ENCODE results near the gene ZNF195.
"Not testable (repeated sequence)": the region's sequence is repeated elsewhere in the genome, so short reads cannot be mapped to it uniquely, and the experiment has no call there.

The ZNF195 gene

DNA sequence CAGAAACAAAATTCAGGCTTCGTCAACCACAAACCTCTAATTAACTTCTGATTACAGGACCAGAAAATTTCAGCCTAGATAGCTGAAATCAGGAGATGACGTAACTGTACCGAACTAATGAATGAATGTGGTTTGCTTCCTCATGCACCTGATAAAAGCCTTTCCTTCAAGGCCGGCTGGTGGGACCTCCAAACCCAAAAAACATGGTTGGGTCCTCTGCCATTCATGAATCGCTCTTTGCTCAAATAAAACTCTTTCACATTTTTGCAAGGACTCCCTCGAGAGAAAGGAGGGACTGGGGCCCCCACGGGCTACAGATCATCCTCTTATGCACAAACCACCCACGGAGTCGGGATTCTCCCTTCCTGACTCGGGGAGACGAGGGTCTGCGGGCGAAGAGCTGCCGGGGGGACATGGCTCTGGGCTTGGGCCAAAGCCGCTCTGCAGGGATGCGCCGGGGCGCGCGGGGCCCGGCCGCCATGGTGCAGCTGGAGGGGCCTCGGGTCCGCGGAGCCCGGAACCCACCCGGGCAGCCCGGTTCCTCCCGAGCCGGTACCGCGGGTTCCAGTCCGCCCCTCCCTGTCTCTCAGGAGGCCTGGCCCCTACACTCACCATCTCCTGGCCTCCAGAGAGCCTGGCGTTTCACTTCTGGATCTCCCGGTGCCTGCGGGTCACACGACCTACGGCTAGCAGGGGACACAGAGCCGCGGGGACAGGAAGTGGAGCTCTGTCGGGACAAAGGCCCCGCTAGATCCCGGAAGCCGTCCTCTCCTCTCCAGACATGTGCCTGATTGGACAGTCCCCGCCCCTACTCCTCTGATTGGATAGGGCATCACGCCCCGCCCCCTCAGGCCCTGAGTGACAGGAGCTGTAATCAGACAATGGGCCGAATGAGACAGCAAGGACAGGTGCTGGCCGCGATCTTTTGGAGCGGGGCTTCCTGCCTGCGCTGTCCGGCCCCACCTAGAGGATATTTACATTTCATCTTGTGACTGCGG lies at the start of gene ZNF195:
ZNF195 (minus strand) TSS at position 721 of the 998 bp plus-strand sequence; CDS start at position 615, 106 bp downstream.
- peak; percentile 94 for FAIRE-seq

DNA sequence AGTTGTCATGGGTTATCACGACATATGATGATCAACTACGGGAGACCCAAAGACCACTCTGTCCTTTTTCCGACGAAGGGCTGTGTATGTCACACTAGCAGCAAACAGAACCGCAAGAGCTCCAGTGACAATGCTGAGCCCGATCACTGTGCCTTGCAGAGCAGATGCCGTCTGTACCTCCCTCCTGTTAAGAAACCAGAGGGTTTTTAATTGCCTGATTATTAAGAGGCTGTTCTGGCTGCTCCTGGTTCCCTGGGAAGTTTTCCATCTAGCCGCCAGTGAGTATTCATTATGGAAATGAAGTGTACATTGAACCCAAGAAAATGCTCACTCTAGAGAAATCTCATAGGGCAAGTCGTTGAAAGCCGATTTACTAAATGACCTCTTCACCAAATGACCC lies 49.1 kb upstream of the ZNF195 start:
- not testable (repeated sequence) for FAIRE-seq

DNA sequence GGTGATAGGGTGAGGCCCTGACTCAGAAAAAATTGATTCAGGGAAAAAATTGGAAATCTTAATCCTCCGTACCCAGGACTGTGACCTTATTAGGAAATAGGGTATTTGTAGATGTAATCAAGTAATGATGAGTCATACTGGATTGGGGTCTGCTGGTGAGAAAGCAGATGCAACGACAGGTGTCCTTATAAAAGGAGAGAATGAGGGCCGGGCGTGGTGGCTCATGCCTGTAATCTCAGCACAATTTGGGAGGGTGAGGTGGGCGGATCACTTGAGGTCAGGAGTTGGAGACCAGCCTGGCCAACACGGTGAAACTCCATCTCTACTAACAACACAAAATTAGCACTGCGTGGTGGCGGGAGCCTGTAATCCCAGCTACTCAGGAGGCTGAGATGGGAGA lies 47.6 kb upstream of the ZNF195 start:
- not testable (repeated sequence) for FAIRE-seq

DNA sequence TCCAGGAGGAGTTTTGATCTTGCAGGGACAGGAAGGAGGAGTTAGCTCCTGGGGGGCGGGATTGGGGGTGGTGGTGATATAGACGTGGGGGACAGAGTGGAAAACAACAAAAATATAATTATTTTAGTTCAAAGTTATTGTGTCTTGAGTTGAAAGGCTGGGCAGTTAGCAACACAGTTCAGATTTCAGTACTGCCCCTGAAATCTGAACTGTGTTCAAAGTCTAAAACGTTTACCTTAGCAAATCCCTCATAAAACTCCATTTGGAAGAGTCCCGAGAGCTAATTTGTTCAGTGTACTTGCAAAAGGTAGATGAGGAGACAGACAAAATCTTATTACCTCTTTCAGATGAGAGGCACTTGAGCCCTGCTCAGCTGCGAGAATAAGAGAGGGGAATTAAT lies 45.0 kb upstream of the ZNF195 start:
- not testable (repeated sequence) for FAIRE-seq

DNA sequence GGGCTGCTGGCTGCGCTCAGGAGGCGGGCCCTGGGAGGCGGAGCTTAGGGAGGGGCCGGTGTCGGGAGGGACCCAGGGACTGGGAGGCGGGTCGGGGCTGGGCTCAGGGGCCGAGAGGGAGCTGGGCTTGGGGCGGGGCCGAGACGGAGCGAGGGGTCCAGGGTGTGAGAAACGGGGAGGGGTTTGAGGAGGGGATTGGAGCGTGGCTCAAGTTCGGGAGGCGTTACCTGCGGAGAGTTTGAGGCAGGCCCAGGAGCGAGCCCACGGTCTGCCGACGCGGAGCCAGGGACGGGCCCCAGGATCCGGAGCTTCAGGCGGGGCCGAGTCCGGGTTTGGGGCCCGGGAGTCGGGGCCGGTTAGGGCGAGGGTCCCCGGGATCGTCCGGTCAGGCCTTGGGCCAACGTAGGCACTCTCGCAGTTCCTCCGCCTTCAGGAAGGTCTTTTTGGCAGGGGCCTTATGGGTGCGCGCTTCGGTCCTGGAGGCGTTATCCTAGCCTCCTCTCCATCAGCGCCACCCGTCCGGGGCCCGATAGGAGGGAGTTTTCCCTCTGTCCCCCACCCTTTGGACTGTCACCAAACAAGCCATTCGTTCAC lies 44.3 kb upstream of the ZNF195 start:
- not testable (repeated sequence) for FAIRE-seq

DNA sequence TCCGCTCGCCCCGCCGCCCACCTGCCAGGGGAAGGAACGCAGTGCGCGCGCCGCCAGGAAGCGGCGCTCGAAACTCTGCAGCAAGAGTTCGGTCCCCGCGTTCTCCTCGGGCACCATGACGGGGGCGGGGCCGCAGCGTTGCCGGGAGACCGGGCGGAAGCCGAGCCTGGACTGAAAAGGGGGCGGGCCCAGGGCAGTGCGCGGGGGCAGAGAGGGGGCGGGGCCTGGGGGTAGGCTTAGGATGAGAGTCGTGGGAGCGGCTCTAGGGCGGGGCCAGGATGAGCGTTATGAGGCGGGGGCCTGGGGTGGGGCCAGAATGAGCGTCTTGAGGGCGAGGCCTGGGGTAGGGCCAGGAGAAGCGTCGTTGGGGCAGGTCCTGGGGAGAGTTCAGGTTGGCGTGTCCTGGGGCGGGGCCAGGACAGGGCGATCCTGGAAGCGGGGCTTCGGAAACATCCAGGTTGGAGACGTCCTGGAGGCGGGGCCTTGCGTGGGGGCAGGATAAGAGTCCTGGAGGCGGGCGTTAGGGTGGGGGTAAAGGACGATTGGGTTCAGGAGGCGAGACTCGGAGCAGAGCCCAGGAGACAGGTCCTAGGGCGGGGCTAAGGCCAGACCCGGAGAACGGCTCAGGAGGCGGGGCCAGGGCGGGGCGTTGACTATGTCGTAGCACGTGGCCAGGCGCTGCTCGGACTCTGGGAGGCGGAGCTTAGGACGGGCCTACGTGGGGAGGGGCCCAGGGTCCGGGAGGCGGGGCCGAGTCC lies 43.6 kb upstream of the ZNF195 start:
- peak; percentile 96 for FAIRE-seq

DNA sequence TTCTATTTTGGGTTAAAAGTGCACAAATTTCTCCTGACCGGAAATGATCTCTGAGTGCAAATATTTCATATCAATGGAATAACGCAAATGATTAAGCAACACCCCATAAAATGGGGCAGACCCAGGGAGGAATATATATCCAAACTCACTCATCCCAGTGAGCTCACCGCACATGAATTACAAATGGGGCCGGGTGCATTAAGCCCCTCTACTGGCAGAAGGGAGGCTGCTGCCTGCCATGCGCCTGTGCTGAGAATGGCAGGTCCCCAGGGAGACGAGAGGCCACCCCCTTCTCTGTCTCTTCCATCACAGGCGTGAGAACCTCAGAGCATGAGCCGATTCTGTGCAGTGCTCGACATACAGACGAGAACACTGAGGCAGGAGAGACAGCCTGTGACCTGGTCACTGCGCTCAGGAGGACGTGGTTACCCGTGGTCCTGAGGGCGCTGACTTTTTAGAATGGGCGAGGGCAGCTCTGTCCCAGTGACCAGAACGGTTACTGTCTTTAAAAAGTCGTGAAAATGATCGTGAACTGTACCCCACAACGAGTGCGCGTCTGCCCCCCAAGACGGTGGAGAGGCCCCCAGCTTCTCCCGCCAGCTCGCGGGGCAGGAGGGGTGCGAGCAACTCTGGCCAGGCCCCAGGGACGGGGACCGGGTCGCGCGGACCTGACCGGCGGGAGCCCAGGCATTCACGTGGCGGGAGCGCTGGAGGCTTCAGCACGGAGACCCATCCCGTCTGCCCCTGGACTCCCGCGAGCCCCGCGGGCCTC lies 42.8 kb upstream of the ZNF195 start:
- not testable (repeated sequence) for FAIRE-seq

DNA sequence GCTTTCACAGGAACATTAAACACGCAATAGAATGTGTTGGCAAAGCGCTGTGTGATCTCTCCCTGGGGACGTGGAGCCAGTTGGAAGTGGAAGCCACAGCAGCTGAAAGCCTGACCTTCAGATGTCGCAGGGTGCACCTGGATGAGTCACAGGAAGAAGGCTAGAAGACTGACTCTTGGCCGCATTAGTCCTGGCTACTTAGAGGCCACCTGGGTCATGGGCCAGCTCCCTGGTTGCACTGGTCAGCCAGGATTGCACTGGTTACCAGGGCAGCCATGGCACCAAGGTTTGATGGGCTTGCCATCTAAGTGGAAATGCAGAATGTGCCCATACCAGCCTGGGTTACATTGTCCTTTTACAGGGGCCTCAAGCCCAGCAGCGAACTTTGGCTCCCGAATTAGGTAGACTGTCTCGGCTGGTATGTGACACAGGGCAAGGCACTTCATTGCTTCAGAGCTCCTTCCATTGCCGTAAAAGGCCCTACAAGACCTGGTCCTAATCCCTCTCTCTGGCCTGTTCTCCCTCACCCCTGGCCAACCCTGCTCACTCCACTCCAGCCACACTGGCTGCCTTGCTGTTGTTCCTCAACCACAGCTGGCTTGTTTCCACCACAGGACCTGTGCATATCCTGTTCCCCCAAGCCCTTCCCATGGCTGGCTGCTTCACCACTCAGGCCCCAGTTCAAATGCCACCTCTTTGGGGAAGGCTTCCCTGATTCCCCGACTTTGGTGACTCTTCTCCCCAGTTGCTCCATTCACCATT lies 41.5 kb upstream of the ZNF195 start:
- FAIRE-seq: not testable (repeated sequence)

DNA sequence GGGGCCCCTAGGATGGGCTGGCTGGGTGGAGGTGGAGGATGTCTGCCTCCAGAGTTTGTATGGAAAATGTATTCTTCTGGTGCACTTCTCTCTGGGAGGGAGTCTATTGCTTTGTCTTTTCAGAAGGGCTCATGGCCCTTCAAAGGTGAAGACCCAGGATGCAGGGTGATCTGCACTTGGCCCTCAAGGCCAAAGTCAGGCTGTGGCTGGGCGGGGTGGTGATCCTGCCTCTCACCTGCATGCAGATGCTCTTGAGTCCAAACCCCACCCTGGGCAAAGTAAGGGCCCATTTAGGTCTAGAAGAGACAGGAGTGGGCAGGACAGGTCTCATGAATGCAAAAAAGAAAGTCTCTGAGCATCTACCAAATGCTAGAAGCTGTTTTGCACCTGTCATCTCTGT lies 40.5 kb upstream of the ZNF195 start:
- FAIRE-seq: not testable (repeated sequence)

DNA sequence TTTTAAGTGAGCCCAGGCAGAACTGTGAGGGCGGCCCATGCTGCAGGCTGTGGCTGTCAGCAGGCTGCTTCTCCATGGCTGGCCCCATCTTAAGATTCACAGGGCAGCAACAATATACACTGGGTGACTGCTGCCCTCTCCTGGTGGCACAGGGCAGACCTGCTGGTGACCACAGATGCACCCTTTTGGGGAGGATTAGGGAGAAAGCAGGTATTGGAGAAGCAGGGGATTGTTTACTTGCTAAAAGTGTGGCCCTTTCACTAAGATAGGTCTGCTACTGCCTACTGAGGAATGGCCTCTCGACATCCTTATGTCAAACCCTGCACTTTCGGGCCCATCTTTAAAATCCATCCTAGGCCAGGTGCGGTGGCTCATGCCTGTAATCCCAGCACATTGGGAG lies 38.1 kb upstream of the ZNF195 start:
- not testable (repeated sequence) for FAIRE-seq

DNA sequence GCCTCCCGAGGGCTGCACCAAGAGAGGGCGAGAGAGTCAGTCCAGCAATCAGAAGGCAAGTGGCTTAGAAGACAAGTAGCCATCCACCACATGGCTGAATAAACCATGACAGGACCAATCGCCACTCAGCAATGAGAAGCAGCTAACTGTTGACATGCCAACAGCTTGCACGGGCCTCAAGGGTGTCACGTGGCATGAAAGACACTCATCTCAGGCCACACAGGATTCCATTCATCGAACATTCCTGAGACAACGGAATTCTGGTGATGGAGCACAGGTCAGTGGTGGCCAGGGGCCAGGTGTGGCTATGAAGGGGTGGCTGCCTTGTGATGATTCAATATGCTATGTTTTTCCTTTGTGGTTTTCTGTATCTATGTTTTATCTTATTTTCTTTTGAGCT lies 36.4 kb upstream of the ZNF195 start:
- FAIRE-seq: not testable (repeated sequence)

DNA sequence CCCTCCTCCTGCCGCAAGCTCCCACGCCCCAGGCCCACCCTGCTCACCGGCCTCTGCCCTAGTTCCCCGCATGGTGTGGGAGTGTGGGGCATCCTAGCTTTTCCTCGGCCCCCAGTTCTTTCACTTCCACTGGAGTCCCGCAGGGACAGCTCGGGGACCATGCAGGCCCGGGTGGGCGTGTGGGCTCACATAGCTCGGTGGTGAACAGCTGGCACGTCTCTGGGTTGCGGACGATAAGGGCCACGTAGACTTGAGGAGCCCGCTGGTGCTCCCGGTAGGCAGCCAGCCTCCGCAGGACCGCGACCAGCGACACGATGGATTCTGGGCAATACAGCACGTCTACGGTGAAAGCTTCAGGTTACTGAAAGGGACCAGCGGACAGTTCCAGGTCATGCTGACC lies 34.7 kb upstream of the ZNF195 start:
- FAIRE-seq: not testable (repeated sequence)

DNA sequence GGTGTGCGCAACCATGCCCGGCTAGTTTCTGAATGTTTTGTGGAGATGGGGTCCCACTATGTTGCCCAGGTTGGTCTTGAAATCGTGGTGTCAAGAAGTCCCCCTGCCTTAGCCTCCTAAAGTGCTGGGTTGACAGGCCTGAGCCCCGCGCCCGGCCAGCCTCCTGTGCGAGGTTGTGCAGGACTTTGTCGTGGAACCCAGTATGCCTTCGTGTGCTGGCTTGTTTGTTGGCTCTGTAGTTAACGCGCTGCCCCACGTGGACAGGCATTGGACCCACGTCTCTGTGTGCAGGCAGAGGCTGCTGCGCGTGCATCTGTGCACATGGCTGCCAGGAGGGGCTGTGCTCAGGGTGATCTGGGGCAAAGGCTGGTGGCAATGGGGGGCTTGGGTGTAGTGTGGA lies 33.9 kb upstream of the ZNF195 start:
- no peak for FAIRE-seq

DNA sequence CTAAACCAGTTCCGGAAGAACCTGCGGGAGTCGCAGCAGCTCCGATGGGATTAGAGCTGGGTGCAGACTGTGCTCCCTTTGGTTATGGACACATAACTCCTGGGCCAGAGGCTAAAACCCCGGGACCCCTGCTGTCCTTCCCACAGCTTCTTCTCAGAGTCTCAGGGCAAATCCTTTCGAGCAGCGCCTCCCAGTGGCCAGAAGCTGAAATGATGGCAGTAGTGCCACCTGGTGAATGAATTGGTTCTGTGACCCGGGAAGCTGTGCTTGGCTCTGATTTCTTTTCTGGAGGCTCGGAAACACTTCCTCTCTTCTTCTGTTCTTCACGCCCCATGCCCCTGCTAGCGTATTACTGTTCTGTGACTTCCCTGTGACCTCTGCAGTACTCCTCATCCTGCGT lies 29.8 kb upstream of the ZNF195 start:
- FAIRE-seq: not testable (repeated sequence)

DNA sequence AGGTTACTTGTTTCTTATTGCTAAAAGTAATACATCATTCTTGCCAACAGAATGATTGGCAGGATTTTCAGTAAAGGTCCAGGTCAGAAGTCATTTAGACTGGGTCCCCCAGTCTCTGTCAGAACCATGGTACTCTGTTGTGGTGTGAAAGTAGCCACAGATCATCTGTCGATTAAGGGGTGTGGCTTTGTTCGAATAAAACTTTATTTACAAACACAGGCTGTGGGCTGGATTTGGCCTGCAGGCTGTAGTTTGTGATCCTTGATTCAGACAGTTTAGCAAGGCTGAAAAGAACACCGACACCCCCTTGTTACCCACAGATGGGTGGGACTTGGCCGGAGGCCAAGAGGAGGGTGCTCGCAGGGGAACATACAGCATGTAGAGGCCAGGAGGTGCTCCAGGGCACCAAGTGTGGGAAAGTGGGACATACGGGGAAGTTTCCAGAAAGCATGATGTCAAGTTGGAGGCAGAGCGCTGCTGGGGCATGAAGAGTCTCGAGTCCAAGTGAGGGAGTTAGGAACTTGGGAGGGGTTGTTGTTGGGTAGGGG lies 29.2 kb upstream of the ZNF195 start:
- FAIRE-seq: not testable (repeated sequence)

DNA sequence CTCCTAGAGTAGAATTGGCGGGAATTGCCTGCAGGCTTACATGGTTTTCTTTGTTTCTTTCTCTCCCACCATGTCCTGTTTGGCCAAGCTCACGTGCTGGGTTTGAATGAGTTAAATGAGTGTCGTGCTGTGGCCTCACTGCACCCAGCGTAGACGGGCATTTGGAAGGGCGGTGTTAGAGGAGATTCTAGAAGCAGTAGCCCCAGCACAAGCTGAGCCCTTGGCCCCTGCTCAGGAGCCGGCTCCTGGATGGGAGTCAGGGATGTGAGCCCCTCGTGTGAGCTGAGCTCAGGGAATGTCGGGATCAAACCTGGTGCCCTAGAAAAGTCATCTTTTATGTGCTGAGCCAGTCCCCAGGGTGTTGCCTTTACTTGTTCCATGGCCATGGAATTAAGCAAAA lies 28.0 kb upstream of the ZNF195 start:
- FAIRE-seq: not testable (repeated sequence)

DNA sequence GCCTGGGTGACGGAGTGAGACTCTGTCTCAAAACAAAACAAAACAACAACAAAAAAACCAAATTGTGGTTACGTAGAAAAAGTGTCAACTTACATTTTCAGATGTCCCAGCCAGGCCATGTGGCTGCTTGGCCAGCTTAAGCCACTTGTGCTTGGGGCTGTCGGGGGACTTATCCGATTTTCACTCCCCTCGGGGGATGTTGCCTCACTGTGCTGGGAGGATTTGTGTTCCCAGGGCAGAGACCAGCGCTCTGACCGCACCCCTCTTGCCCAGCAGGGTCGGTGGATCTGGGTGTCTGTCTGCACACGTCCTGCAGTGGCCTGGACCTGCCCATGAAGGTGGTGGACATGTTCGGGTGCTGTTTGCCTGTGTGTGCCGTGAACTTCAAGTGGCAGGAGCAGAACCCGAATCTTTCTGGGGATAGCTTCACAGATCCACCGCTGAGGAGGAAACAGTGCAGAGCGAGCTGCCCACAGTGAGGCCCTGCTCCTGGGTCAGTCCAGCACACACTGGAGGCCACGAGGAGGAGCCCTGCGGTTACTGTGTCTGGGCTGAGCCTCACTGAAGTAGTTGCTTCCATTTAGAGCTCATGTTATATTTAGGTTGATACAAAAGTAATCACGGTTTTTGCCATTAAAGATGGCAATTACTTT lies 27.4 kb upstream of the ZNF195 start:
- not testable (repeated sequence) for FAIRE-seq

DNA sequence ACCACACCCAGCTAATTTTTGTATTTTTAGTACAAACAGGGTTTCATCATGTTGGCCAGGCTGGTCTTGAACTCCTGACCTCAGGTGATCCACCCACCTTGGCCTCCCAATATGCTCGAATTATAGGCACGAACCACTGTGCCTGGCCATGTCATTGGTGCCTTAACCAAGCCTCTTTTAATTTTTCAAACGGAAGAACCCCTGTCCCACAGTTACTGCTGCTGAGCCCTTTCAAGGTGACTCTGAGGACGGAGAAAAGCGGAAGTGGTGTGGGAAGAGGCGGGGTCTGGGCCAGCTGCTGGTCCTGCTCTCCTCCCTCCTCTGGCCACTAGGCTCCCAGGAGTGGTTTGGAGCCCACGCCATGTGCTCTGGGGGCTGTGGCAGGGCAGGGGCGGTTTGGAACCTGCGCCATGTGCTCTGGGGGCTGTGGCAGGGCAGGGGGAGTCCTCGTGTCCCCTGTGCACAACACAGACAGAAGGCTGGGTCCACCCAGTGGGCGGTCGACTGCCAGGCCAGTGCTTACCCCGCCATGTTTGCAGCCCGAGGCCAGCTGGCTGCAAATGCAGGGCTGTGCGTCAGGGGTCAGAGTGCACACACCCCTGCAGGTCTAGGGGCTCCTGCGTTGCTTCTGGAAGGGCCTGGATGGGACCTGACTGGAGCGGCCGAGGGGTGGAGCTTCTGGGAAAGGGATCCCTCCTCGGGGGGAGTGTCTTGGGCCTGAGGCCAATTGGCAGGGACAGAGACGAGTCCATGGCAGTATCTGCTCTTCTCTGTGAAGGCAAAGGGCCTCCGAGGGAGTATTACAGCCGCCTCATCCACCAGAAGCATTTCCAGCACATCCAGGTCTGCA lies 25.4 kb upstream of the ZNF195 start:
- not testable (repeated sequence) for FAIRE-seq

DNA sequence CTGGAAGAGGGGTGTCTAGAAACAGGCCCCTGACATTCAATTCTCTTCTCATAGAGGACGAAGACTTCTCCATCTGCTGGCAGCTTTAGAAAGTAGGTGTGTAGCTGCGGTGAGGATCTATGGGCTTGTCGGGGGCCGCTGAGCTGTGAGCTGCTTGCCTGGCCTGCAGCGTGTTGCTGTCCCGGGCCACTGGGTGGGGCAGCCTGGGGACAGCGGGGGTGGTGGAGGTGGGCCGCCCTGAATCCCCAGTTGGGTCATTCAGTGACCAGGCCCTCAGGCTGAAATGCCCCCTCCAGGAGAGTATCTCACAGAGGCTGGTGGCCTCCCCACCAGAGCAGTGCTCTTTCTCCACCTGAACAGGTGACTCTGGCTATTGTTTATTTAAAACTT lies 23.9 kb upstream of the ZNF195 start:
- not testable (repeated sequence) for FAIRE-seq
